GM21367 (cell line): ENCODE data around the gene PLD6.
"Not testable (repeated sequence)": the region's sequence is repeated elsewhere in the genome, so short reads cannot be mapped to it uniquely, and the experiment has no call there.

Experiments
- ATAC-seq: cut with Tn5 transposase; IDR thresholded peaks from one replicate; pipeline ENCODE4 v1.9.1; 2021; ENCODE audit not compliant: unreplicated experiment

The PLD6 gene

GRCh38 chr17:17206124-17206912, at the start of gene PLD6:
PLD6 (minus strand) TSS chr17:17206333; CDS start chr17:17206286, 47 bp downstream.
- ATAC-seq = peak; percentile 51

GRCh38 chr17:17255689-17256088, 49.6 kb upstream of the PLD6 start:
- ATAC-seq = not testable (repeated sequence)

- ATAC-seq = no peak
Measured at GRCh38 chr17:17254036-17254435, 47.9 kb upstream of the PLD6 start.

GRCh38 chr17:17253406-17253805, 47.3 kb upstream of the PLD6 start:
- no peak for ATAC-seq

GRCh38 chr17:17252149-17252661, 46.1 kb upstream of the PLD6 start:
- no peak for ATAC-seq

- ATAC-seq = no peak
Measured at GRCh38 chr17:17246879-17247278, 40.7 kb upstream of the PLD6 start.

- ATAC-seq = no peak
Measured at GRCh38 chr17:17243163-17243562, 37.0 kb upstream of the PLD6 start.

GRCh38 chr17:17242246-17242645, 36.1 kb upstream of the PLD6 start:
- ATAC-seq = no peak

- ATAC-seq = no peak
Measured at GRCh38 chr17:17241656-17242055, 35.5 kb upstream of the PLD6 start.

GRCh38 chr17:17239832-17240231, 33.7 kb upstream of the PLD6 start:
- no peak for ATAC-seq

- peak; percentile 57 for ATAC-seq
Measured at GRCh38 chr17:17237026-17237799, 31.1 kb upstream of the PLD6 start, which contains the start of gene FLCN. FLCN (minus strand) TSS chr17:17237168; CDS start chr17:17228137, 9,031 bp downstream.

- ATAC-seq = no peak
Measured at GRCh38 chr17:17236295-17237025, 30.3 kb upstream of the PLD6 start.

GRCh38 chr17:17235212-17236174, 29.4 kb upstream of the PLD6 start:
- no peak for ATAC-seq

GRCh38 chr17:17232303-17232621, 26.1 kb upstream of the PLD6 start:
- ATAC-seq = no peak

- no peak for ATAC-seq
Measured at GRCh38 chr17:17231621-17232302, 25.6 kb upstream of the PLD6 start.

GRCh38 chr17:17229416-17230384, 23.6 kb upstream of the PLD6 start:
- no peak for ATAC-seq

- ATAC-seq = no peak
Measured at GRCh38 chr17:17228521-17229279, 22.6 kb upstream of the PLD6 start.
